Stimulated activated CD4-positive, alpha-beta T cell treated with anti-CD3 and anti-CD28 coated beads, TNF-alpha, amount 100 ng/mL, for 1 hour (primary cell): Measurements from ENCODE around the gene LRRC27.
"Not testable (repeated sequence)": the region's sequence is repeated elsewhere in the genome, so short reads cannot be mapped to it uniquely, and the experiment has no call there.

Experiments
- DNase-seq, 3 donors: peaks; one replicate each; pipeline ENCODE4 v3.0.0-alpha.2; 2020; ENCODE audit warnings: low read depth in 3 of 3, low spot score in 1 of 3

LRRC27 gene

GRCh38 chr10:132314881-132315280 lies 17.1 kb upstream of the LRRC27 start:
- not testable (repeated sequence) for DNase-seq

GRCh38 chr10:132316133-132316532 lies 15.9 kb upstream of the LRRC27 start:
- DNase-seq, result no peak

GRCh38 chr10:132317477-132317876 lies 14.5 kb upstream of the LRRC27 start:
- not testable (repeated sequence) for DNase-seq

GRCh38 chr10:132319853-132320653 lies 11.9 kb upstream of the LRRC27 start:
- no peak for DNase-seq

GRCh38 chr10:132320654-132321469 lies 11.1 kb upstream of the LRRC27 start:
- no peak for DNase-seq

GRCh38 chr10:132321726-132322125 lies 10.3 kb upstream of the LRRC27 start:
- DNase-seq, result no peak

GRCh38 chr10:132322586-132323048 lies 9.4 kb upstream of the LRRC27 start:
- no peak for DNase-seq

GRCh38 chr10:132324186-132324585 lies 7.8 kb upstream of the LRRC27 start:
- DNase-seq, result no peak

- no peak for DNase-seq
These were observed 5.6 kb upstream of the LRRC27 start for GRCh38 chr10:132326344-132326889.

- peak in 1 of 3 donors; percentile 29 for DNase-seq
These were observed 5.1 kb upstream of the LRRC27 start for GRCh38 chr10:132326925-132327324.

GRCh38 chr10:132328106-132328505 lies 3.9 kb upstream of the LRRC27 start:
- no peak for DNase-seq

GRCh38 chr10:132328738-132329137 lies 3.3 kb upstream of the LRRC27 start:
- DNase-seq, result no peak

GRCh38 chr10:132329565-132330485 lies 2.2 kb upstream of the LRRC27 start:
- DNase-seq, result no peak

GRCh38 chr10:132330486-132330833 lies 1.5 kb upstream of the LRRC27 start:
- no peak for DNase-seq

GRCh38 chr10:132332433-132332754 lies 401 bp downstream of the LRRC27 start:
- no peak for DNase-seq

GRCh38 chr10:132333386-132333785 lies 1.4 kb downstream of the LRRC27 start:
- no peak for DNase-seq

GRCh38 chr10:132334631-132335188 lies 2.7 kb downstream of the LRRC27 start:
- no peak for DNase-seq

GRCh38 chr10:132335189-132336063 lies 3.4 kb downstream of the LRRC27 start:
- no peak for DNase-seq

- DNase-seq, result no peak
These were observed 4.2 kb downstream of the LRRC27 start for GRCh38 chr10:132336064-132336746.
